ENCODE results near the gene C3orf20. TPM values are rescaled to one million over a fixed set of nuclear protein-coding genes. Genes with fewer than 3 reads are reported as not detected.

C3orf20 gene
- total and polyA plus RNA-seq, 2 experiments from 2014 or later, result not detected

- no peak for TF ChIP-seq ZNF462 (CRISPR knock-in tag; IDR thresholded peaks at IDR 0.05)
- no peak for TF ChIP-seq STAT1 (IDR thresholded peaks at IDR 0.05; ENCODE audit: unreplicated experiment)
These were observed 26.7 kb upstream of the C3orf20 start (continued) for GRCh38 chr3:14647976-14648955.

GRCh38 chr3:14649466-14649865, 25.5 kb upstream of the C3orf20 start:
- 0 out of 2 replicates have a peak, but pooled peaks cover 3% of the 10 kb centered on the region for H4K20me1 ChIP-seq (replicated peaks; ENCODE audit: insufficient read depth)
- H3K27ac ChIP-seq (ENCODE audit: low read depth), result no peak overlapping the region
- 0 out of 2 replicates have a peak, but pooled peaks cover 1% of the 10 kb centered on the region for H3K36me3 ChIP-seq (ENCODE audit: insufficient read depth)
- ATAC-seq (no peak), DNase-seq (ENCODE audit: low spot score) (no peak)
- peaks cover 2% of the 10 kb centered on the region; the same call in 1 of the 3 replicates for H3K9me3 Mint-ChIP-seq
- no peaks in the 10 kb centered on the region for H3F3A ChIP-seq (replicated peaks; ENCODE audit: low read depth)
- peaks cover 9% of the 10 kb centered on the region; the same call in 1 of the 2 replicates for H3K4me1 ChIP-seq (ENCODE audit: insufficient read depth)
- no peak overlapping the region for H3K4me2 ChIP-seq
- no peaks in the 10 kb centered on the region for H3K27me3 ChIP-seq (ENCODE audit: insufficient read depth)
- no peak overlapping the region for H3K4me3 Mint-ChIP-seq
- no peaks in the 10 kb centered on the region for H3K36me3 Mint-ChIP-seq (ENCODE audit: low read depth)
- H3K4me1 Mint-ChIP-seq, result peaks cover 5% of the 10 kb centered on the region; the same call in 2 of the 3 replicates
- TF ChIP-seq ZNF331 (CRISPR knock-in tag; IDR thresholded peaks at IDR 0.05; ENCODE audit: low read depth), result no peak
- no peak for TF ChIP-seq NANOG (IDR thresholded peaks at IDR 0.05; ENCODE audit: borderline replicate concordance)
- TF ChIP-seq POLR2AphosphoS5 (IDR thresholded peaks at IDR 0.05; ENCODE audit: low read depth), result no peak
- TF ChIP-seq CTCF (conservative IDR thresholded peaks at IDR 0.05; ENCODE audit: low read depth in 2 of 2), result no peak
- TF ChIP-seq EZH2 (IDR thresholded peaks at IDR 0.05; ENCODE audit: low read depth, unreplicated experiment), result no peak
- no peak for TF ChIP-seq STAT1 (IDR thresholded peaks at IDR 0.05; ENCODE audit: unreplicated experiment)
- no peak for TF ChIP-seq ZNF114 (CRISPR knock-in tag; IDR thresholded peaks at IDR 0.05)
- no peak for TF ChIP-seq JUNB (IDR thresholded peaks at IDR 0.05; ENCODE audit: unreplicated experiment)
- no peak for TF ChIP-seq CREB1 (CRISPR knock-in tag; IDR thresholded peaks at IDR 0.05; ENCODE audit: low read depth)
- TF ChIP-seq REST (IDR thresholded peaks at IDR 0.05; ENCODE audit: unreplicated experiment), result no peak
- peaks cover 18% of the 10 kb centered on the region for H3K79me2 ChIP-seq (replicated peaks; ENCODE audit: insufficient read depth)
- H3K9me2 ChIP-seq (ENCODE audit: insufficient read depth), result 0 out of 2 replicates have a peak, but pooled peaks cover 4% of the 10 kb centered on the region
- H3K27ac Mint-ChIP-seq, result no peak overlapping the region
- peaks cover 5% of the 10 kb centered on the region for H3K27me3 Mint-ChIP-seq (ENCODE audit: insufficient read depth, low read depth, poor library complexity)
- H2AFZ ChIP-seq, result no peak overlapping the region
- no peak overlapping the region for H3K4me3 ChIP-seq
